Mucosa of rectum (tissue), 2 donors: ENCODE data around the gene CTPS1.

Source experiments
- H3K27ac ChIP-seq, 2 donors: one replicate each; pipeline ENCODE4 v1.7.0; 2013; ENCODE audit warnings: inconsistent platforms in 2 of 2, low read depth in 2 of 2, low read length in 2 of 2
- H3K27me3 ChIP-seq, 2 donors: one replicate each; pipeline ENCODE4 v1.7.0; 2013; ENCODE audit warnings: low read length in 2 of 2; ENCODE audit not compliant: control insufficient read depth in 2 of 2, insufficient read depth in 2 of 2
- H3K36me3 ChIP-seq, 2 donors: one replicate each; pipeline ENCODE4 v1.7.0; 2013; ENCODE audit warnings: low read length in 2 of 2; ENCODE audit not compliant: control insufficient read depth in 2 of 2, insufficient read depth in 2 of 2
- H3K4me1 ChIP-seq, 2 donors: one replicate each; pipeline ENCODE4 v1.7.0; 2013; ENCODE audit warnings: low read length in 2 of 2, mild to moderate bottlenecking in 1 of 2; ENCODE audit not compliant: control insufficient read depth in 2 of 2, insufficient read depth in 2 of 2
- H3K4me3 ChIP-seq, 2 donors: one replicate each; pipeline ENCODE4 v1.7.0; 2013; ENCODE audit warnings: low read length in 2 of 2
- H3K9ac ChIP-seq, 2 donors: one replicate each; pipeline ENCODE4 v1.7.0; 2013; ENCODE audit warnings: low read length in 2 of 2, low read depth in 1 of 2, mild to moderate bottlenecking in 1 of 2
- H3K9me3 ChIP-seq, 2 donors: one replicate each; pipeline ENCODE4 v1.7.0; 2013; ENCODE audit warnings: low read length in 2 of 2; ENCODE audit not compliant: control insufficient read depth in 2 of 2
- donor health status: healthy.
- donor health status: Normal muscosa, but diverticular disease.

The CTPS1 gene

GRCh38 chr1:41013024-41013423 lies 33.5 kb downstream of the CTPS1 start:
- Histone ChIP-seq H3K9me3 (no peaks in the 10 kb centered on the region), H3K4me3 (no peak overlapping the region), H3K9ac (no peak overlapping the region), H3K27me3 (no peaks in the 10 kb centered on the region), H3K4me1 (no peaks in the 10 kb centered on the region), H3K27ac (no peak overlapping the region), H3K36me3 (peaks cover 29 to 45% of the 10 kb centered on the region in 2 donors)

- Histone ChIP-seq H3K27ac (no peak overlapping the region), H3K9me3 (no peaks in the 10 kb centered on the region), H3K4me3 (no peak overlapping the region), H3K27me3 (no peaks in the 10 kb centered on the region), H3K4me1 (no peaks in the 10 kb centered on the region), H3K9ac (no peak overlapping the region), H3K36me3 (peaks cover 21 to 40% of the 10 kb centered on the region in 2 donors)
Observed at GRCh38 chr1:41013796-41014195, 34.3 kb downstream of the CTPS1 start.

GRCh38 chr1:41014871-41015270 lies 35.4 kb downstream of the CTPS1 start:
- Histone ChIP-seq H3K27me3 (no peaks in the 10 kb centered on the region), H3K9me3 (no peaks in the 10 kb centered on the region), H3K27ac (no peak overlapping the region), H3K9ac (no peak overlapping the region), H3K4me1 (no peaks in the 10 kb centered on the region), H3K4me3 (no peak overlapping the region), H3K36me3 (peaks cover 15 to 31% of the 10 kb centered on the region in 2 donors)

DNA sequence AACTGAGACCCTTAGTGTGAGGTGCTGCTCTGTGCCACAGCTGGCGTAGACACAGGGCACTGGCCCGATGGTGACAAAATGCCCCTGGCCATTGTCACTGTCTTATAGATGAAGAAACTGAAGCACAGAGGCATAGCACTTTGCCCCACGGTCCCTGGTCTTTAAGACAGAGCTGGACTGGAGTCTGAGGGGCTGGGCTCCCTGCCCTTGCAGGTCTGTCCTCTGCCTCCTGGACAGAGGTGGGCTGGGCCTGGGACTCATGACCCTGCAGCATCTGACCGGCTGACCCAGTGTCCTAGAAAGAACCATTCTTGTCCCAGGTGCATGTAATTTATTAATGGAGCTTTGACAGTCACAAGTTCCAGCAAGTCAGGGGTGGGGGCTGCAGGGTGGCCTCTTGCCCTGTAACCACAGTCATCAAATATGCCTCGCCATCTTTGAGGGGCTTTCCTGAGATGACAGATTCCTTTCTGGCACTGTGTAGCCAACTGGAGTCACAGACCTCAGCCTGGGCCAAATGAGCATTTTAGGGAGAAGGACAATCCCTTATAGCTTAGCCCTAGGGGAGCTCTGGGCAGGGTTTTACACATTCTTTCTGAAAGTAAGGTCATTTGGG lies 35.9 kb downstream of the CTPS1 start:
- Histone ChIP-seq H3K27me3 (no peaks in the 10 kb centered on the region), H3K4me1 (peaks cover under 1 to 1% of the 10 kb centered on the region in 2 donors), H3K36me3 (peaks cover 11 to 26% of the 10 kb centered on the region in 2 donors), H3K4me3 (no peak overlapping the region), H3K27ac (no peak overlapping the region), H3K9me3 (no peaks in the 10 kb centered on the region), H3K9ac (no peak overlapping the region)

DNA sequence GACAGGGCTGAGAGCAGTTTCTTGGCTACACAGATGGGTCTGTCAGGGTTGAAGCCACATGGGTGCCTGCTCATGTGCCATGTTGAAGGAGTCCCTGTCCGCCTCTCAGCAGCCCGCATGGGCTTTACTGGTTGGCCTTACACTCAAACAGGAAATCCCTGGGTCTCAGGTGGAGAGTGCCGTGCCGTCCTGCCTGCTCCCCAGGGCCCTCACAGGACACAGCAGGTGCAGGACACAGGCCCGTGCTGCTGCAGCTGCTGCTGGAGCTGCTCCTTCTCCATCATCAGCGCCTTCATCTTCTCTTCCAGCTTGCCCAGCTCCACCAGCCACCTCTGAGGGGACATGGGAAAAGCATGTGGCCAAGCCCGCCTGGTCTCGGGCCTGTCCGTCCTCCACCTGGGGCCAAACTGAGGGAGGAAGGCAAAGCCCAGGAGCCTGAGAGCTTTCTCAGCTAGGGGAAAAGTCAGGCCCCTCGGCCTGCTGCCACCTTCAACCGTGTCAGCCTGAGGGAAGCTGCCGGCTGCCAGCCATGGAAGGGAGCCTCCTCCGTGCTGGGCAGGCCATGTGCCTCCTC lies 36.5 kb downstream of the CTPS1 start:
- Histone ChIP-seq H3K9me3 (no peaks in the 10 kb centered on the region), H3K27me3 (no peaks in the 10 kb centered on the region), H3K36me3 (peaks cover 9 to 20% of the 10 kb centered on the region in 2 donors), H3K27ac (no peak overlapping the region), H3K4me3 (no peak overlapping the region), H3K4me1 (peaks cover 3% of the 10 kb centered on the region in 2 donors), H3K9ac (no peak overlapping the region)

DNA sequence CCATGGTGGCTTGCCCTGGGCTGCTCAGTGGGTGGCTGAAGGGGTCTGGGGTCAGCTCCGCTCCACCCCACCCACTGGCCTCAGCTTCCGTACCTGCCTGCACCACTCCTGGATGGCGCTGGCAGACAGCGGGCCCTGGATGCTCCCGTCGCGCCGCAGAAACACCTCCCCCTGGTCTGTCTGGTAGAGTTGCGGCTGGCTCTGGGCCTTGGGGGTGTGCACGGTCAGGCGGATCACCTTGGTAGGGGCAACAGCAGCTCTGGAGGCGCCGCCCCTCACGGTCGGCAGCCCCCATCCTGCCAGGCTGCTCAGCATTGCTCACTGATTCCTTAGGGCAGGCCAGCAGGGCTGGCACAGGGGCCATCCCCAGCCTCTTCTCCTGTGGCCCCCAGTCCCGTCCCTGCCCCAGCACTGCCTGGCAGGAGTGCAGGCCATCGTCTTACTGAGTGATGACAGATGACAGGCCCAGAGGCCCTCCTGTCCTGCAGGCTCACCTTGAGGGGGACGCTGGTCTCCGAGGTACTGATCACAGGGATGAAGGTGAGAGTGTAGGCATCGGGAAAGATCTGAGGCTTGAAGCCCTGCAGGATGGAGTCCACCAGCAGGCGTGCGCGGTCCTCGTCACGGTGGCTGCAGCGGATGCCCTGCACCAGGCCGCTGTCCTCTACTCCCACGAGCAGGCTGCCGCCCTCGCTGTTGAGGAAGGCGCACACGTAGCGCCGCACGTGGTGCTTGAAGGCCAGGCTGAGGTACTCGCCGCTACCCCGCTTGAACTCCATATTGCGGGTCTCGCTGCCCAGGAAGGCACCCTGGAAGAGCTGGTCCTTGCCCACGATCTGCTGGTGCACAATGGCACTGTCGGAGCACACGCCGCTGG lies 37.9 kb downstream of the CTPS1 start:
- Histone ChIP-seq H3K27ac (no peak overlapping the region), H3K4me1 (peaks cover 3 to 8% of the 10 kb centered on the region in 2 donors), H3K9ac (no peak overlapping the region), H3K36me3 (peaks cover 2 to 9% of the 10 kb centered on the region in 2 donors), H3K4me3 (no peak overlapping the region), H3K9me3 (no peaks in the 10 kb centered on the region), H3K27me3 (no peaks in the 10 kb centered on the region)

DNA sequence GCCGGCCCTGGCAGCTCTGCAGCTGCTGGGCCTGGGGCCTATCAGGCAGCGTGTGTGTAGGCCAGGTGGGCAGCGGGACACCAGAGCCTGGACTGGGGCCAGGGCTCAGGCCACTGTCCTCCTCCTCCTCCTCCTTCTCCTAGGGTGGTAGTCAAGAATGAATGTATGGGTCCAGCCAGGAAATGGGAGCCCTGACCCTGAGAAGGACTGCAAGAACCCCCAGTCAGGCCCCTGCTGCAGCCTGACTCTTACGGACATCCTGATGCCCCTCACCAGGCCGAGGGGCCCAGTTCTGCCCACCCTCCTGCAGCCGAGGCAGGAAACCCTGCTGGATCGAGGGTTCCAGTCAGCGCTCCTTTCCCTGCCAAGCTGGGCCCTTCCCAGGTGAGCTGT lies 38.5 kb downstream of the CTPS1 start:
- Histone ChIP-seq H3K27me3 (no peaks in the 10 kb centered on the region), H3K9ac (no peak overlapping the region), H3K27ac (no peak overlapping the region), H3K4me3 (no peak overlapping the region), H3K9me3 (no peaks in the 10 kb centered on the region), H3K36me3 (peaks cover 2 to 7% of the 10 kb centered on the region in 2 donors), H3K4me1 (peaks cover 3 to 8% of the 10 kb centered on the region in 2 donors)

DNA sequence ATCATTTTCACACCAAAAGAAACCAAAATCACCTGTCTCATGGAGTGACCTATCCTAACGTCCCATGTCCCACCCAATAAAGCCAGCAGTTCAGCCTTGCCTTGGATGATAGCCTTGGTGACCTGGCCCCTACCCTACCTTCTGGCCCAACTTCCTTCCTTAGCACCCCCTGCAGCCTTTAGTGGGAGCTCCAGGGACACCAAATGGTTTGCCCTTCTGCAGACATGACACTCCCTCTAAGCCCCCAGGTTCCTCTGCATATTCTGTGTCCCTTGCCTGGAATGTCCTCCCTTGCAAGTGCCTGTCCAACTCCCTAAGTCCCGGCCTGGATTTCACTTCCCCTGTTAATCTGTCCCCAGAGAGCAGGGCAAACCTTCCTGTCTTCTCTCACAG lies 39.9 kb downstream of the CTPS1 start:
- Histone ChIP-seq H3K9me3 (no peaks in the 10 kb centered on the region), H3K27ac (no peak overlapping the region), H3K36me3 (peaks cover 2 to 7% of the 10 kb centered on the region in 2 donors), H3K9ac (no peak overlapping the region), H3K4me3 (no peak overlapping the region), H3K4me1 (peaks cover 3 to 8% of the 10 kb centered on the region in 2 donors), H3K27me3 (no peaks in the 10 kb centered on the region)

DNA sequence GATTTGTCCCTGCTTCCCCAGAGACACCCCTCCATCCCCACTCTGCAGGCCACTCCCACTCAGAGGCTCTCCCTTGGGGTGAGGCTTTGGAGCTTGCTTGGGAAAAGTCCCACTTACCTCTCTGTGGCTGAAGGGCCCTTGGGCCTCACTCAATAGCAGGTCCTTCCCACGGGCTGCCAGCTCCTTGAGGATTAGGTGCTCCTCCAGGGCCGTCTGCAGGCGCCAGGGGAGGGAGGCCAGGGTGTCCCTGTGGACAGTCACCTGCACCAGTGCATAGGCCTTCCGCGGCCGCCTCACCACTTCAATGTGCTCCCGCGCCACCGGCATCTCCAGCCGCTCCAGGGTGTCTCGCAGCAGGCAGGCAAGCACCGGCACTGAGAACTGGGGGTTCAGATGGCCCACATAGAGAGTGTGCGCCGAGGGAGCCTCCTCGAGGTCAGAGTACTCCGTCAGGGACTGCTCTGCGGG lies 40.6 kb downstream of the CTPS1 start:
- H3K27ac ChIP-seq: no peak overlapping the region
- peaks cover 2 to 8% of the 10 kb centered on the region in 2 donors for H3K36me3 ChIP-seq
- H3K9ac ChIP-seq: no peak overlapping the region

DNA sequence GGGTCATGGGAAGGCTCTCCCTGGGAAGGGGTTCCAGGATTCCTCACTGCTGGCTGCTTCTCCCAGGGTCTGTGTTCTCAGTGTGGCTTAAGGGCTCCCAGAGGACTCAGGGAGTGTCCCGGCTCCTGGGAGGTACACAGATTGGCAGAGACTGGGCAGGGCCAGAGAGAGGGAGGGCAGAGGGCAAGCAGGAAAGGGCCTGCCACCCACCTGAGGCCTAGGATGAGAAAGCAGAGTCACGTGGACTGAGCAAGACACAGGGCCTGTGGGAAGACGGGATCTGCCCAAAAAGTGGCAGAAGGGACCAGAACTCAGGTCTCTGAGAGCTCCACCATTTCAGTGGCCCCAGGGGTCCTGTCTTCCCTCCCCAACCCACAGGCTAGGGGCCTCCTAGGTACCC lies 41.2 kb downstream of the CTPS1 start:
- H3K27ac ChIP-seq: no peak overlapping the region
- no peak overlapping the region for H3K4me3 ChIP-seq
- peaks cover 0 to 11% of the 10 kb centered on the region in 2 donors for H3K36me3 ChIP-seq

More for the DNA sequence above, 40.6 kb downstream of the CTPS1 start:
- H3K4me3 ChIP-seq: no peak overlapping the region
- peaks cover 3 to 8% of the 10 kb centered on the region in 2 donors for H3K4me1 ChIP-seq
- H3K9me3 ChIP-seq: no peaks in the 10 kb centered on the region
- no peaks in the 10 kb centered on the region for H3K27me3 ChIP-seq

More for the DNA sequence above, 41.2 kb downstream of the CTPS1 start:
- Histone ChIP-seq H3K4me1 (peaks cover 3 to 8% of the 10 kb centered on the region in 2 donors), H3K9ac (no peak overlapping the region), H3K27me3 (no peaks in the 10 kb centered on the region), H3K9me3 (no peaks in the 10 kb centered on the region)
